ENCODE results near the gene MAST4. TPM values are rescaled to one million over a fixed set of nuclear protein-coding genes. Genes with fewer than 3 reads are reported as not detected.

The MAST4 gene
- total and polyA plus RNA-seq, 4 donors = 3.7 to 9.5 (median 6.5) TPM

DNA sequence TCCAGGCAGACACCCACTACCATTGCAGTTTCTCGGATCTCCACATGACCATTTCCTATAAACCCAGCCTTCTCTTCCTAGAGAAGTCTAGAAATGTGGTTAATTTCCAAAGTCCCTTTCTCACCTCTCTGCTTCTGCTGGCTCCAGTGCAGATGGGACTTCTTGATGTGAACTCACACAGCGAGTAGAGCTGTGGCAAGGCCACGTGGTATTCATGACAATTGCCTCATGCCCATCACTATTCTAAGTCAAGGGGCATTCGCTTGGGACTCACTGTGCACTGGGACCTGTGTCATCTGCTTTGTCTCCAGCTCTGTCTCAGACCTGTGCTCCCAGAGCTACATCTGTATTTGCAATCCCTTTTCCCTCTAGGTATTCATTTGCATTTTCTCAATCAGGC is 594.2 kb downstream of the MAST4 start:
- Histone ChIP-seq H3K36me3 (ENCODE audit: control insufficient read depth in 4 of 4, insufficient read depth in 3 of 4, low read depth in 1 of 4, low read length in 3 of 4) (no peaks in the 10 kb centered on the region), H3K27ac (ENCODE audit: low read depth in 1 of 2, low read length in 2 of 2) (no peak overlapping the region), H3K4me3 (ENCODE audit: low read depth in 1 of 3, low read length in 3 of 3) (no peak overlapping the region), H3K27me3 (ENCODE audit: control insufficient read depth in 4 of 4, insufficient read depth in 4 of 4, low read length in 3 of 4) (no peaks in the 10 kb centered on the region), H3K9me3 (ENCODE audit: control insufficient read depth in 4 of 4, low read length in 3 of 4) (no peaks in the 10 kb centered on the region), H3K4me1 (ENCODE audit: control insufficient read depth in 4 of 4, insufficient read depth in 4 of 4, low read length in 3 of 4) (no peaks in the 10 kb centered on the region), H3K9ac (ENCODE audit: low read depth in 1 of 2, low read length in 2 of 2) (no peak overlapping the region)
- DNase-seq (ENCODE audit: low spot score) = no peak
- WGBS = 91% methylated on average over 4 of the region's 4 CpGs
- TF ChIP-seq NR2F2 (IDR thresholded peaks at IDR 0.05) = no peak
- no peak for TF ChIP-seq TAF1 (conservative IDR thresholded peaks at IDR 0.05)
- TF ChIP-seq YY1 (IDR thresholded peaks at IDR 0.05) = no peak
- TF ChIP-seq SP1 (IDR thresholded peaks at IDR 0.05) = no peak
- TF ChIP-seq, protein P1, sequence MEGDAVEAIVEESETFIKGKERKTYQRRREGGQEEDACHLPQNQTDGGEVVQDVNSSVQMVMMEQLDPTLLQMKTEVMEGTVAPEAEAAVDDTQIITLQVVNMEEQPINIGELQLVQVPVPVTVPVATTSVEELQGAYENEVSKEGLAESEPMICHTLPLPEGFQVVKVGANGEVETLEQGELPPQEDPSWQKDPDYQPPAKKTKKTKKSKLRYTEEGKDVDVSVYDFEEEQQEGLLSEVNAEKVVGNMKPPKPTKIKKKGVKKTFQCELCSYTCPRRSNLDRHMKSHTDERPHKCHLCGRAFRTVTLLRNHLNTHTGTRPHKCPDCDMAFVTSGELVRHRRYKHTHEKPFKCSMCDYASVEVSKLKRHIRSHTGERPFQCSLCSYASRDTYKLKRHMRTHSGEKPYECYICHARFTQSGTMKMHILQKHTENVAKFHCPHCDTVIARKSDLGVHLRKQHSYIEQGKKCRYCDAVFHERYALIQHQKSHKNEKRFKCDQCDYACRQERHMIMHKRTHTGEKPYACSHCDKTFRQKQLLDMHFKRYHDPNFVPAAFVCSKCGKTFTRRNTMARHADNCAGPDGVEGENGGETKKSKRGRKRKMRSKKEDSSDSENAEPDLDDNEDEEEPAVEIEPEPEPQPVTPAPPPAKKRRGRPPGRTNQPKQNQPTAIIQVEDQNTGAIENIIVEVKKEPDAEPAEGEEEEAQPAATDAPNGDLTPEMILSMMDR (IDR thresholded peaks at IDR 0.05; ENCODE audit: low read depth, low read length, missing input control) = no peak
- TF ChIP-seq FOXA1 (IDR thresholded peaks at IDR 0.05) = no peak
- TF ChIP-seq, protein P2, sequence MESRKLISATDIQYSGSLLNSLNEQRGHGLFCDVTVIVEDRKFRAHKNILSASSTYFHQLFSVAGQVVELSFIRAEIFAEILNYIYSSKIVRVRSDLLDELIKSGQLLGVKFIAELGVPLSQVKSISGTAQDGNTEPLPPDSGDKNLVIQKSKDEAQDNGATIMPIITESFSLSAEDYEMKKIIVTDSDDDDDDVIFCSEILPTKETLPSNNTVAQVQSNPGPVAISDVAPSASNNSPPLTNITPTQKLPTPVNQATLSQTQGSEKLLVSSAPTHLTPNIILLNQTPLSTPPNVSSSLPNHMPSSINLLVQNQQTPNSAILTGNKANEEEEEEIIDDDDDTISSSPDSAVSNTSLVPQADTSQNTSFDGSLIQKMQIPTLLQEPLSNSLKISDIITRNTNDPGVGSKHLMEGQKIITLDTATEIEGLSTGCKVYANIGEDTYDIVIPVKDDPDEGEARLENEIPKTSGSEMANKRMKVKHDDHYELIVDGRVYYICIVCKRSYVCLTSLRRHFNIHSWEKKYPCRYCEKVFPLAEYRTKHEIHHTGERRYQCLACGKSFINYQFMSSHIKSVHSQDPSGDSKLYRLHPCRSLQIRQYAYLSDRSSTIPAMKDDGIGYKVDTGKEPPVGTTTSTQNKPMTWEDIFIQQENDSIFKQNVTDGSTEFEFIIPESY (IDR thresholded peaks at IDR 0.05) = no peak
- TF ChIP-seq GABPA (IDR thresholded peaks at IDR 0.05 in 1 of 2, conservative IDR thresholded peaks at IDR 0.05 in 1 of 2) = no peak
- TF ChIP-seq, protein P3, sequence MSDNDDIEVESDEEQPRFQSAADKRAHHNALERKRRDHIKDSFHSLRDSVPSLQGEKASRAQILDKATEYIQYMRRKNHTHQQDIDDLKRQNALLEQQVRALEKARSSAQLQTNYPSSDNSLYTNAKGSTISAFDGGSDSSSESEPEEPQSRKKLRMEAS (IDR thresholded peaks at IDR 0.05) = no peak
- TF ChIP-seq, protein P4, sequence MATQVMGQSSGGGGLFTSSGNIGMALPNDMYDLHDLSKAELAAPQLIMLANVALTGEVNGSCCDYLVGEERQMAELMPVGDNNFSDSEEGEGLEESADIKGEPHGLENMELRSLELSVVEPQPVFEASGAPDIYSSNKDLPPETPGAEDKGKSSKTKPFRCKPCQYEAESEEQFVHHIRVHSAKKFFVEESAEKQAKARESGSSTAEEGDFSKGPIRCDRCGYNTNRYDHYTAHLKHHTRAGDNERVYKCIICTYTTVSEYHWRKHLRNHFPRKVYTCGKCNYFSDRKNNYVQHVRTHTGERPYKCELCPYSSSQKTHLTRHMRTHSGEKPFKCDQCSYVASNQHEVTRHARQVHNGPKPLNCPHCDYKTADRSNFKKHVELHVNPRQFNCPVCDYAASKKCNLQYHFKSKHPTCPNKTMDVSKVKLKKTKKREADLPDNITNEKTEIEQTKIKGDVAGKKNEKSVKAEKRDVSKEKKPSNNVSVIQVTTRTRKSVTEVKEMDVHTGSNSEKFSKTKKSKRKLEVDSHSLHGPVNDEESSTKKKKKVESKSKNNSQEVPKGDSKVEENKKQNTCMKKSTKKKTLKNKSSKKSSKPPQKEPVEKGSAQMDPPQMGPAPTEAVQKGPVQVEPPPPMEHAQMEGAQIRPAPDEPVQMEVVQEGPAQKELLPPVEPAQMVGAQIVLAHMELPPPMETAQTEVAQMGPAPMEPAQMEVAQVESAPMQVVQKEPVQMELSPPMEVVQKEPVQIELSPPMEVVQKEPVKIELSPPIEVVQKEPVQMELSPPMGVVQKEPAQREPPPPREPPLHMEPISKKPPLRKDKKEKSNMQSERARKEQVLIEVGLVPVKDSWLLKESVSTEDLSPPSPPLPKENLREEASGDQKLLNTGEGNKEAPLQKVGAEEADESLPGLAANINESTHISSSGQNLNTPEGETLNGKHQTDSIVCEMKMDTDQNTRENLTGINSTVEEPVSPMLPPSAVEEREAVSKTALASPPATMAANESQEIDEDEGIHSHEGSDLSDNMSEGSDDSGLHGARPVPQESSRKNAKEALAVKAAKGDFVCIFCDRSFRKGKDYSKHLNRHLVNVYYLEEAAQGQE (IDR thresholded peaks at IDR 0.05) = no peak
- TF ChIP-seq EGR1 (IDR thresholded peaks at IDR 0.05; ENCODE audit: low read depth in 2 of 2) = no peak
- TF ChIP-seq HNF4G (IDR thresholded peaks at IDR 0.05) = no peak
- no peak for TF ChIP-seq HNF4A (conservative IDR thresholded peaks at IDR 0.05)
- no peak for TF ChIP-seq JUND (IDR thresholded peaks at IDR 0.05)
- TF ChIP-seq, protein P5, sequence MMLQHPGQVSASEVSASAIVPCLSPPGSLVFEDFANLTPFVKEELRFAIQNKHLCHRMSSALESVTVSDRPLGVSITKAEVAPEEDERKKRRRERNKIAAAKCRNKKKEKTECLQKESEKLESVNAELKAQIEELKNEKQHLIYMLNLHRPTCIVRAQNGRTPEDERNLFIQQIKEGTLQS (IDR thresholded peaks at IDR 0.05) = no peak
- TF ChIP-seq RXRA (IDR thresholded peaks at IDR 0.05) = no peak

DNA sequence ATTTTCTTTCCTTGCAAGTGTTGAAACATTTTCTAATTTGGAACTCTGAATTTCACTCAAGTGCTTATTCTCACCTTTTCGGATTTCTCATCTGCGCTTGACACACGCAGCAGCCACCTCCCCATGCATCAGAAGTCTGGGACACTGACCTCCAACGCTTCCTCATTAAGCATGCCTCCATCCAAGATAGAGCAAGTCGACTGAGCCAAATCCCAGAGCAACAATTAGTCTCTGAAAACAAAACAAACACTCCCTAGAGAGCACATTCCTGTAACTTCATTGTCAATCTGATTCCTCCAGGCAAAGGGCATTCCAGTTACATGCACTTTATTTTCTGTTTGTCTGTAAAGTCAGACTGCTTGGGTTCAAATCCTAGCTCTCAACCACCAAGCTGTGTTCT is 594.7 kb downstream of the MAST4 start:
- WGBS = 72% methylated on average over 5 of the region's 5 CpGs
- DNase-seq (ENCODE audit: low spot score) = no peak
- TF ChIP-seq RAD21 (IDR thresholded peaks at IDR 0.05) = no peak
- TF ChIP-seq, protein P1 (IDR thresholded peaks at IDR 0.05; ENCODE audit: low read depth, low read length, missing input control) = no peak
- no peak for TF ChIP-seq GABPA (IDR thresholded peaks at IDR 0.05 in 1 of 2, conservative IDR thresholded peaks at IDR 0.05 in 1 of 2)
- no peak for TF ChIP-seq YY1 (IDR thresholded peaks at IDR 0.05)
- TF ChIP-seq RXRA (IDR thresholded peaks at IDR 0.05) = no peak
- no peak for TF ChIP-seq FOXA2 (IDR thresholded peaks at IDR 0.05)
- TF ChIP-seq NR2F2 (IDR thresholded peaks at IDR 0.05) = no peak

More for the DNA sequence above, 594.7 kb downstream of the MAST4 start:
- H3K36me3 ChIP-seq (ENCODE audit: control insufficient read depth in 4 of 4, insufficient read depth in 3 of 4, low read depth in 1 of 4, low read length in 3 of 4) = no peaks in the 10 kb centered on the region
- H3K4me1 ChIP-seq (ENCODE audit: control insufficient read depth in 4 of 4, insufficient read depth in 4 of 4, low read length in 3 of 4) = no peaks in the 10 kb centered on the region
- H3K9ac ChIP-seq (ENCODE audit: low read depth in 1 of 2, low read length in 2 of 2) = no peak overlapping the region
- no peak overlapping the region for H3K27ac ChIP-seq (ENCODE audit: low read depth in 1 of 2, low read length in 2 of 2)
- H3K4me3 ChIP-seq (ENCODE audit: low read depth in 1 of 3, low read length in 3 of 3) = no peak overlapping the region
- H3K9me3 ChIP-seq (ENCODE audit: control insufficient read depth in 4 of 4, low read length in 3 of 4) = no peaks in the 10 kb centered on the region
- no peaks in the 10 kb centered on the region for H3K27me3 ChIP-seq (ENCODE audit: control insufficient read depth in 4 of 4, insufficient read depth in 4 of 4, low read length in 3 of 4)

Measured in liver (tissue), 9 donors.